MM.1S (cell line): ENCODE data around the gene ASB6.

Source experiments
- DNase-seq: peaks from one replicate; pipeline ENCODE4 v3.0.0-alpha.2; 2015
- H2AFZ ChIP-seq: fragments of 300-600 bp; sonication (generic); 2 replicates; pipeline ENCODE4 v1.6.0; 2016; ENCODE audit warnings: antibody characterized with exemption, low read length
- H3F3A ChIP-seq: fragments of 300-600 bp; sonication (generic); 2 replicates; pipeline ENCODE4 v1.6.1; 2016; ENCODE audit warnings: mild to moderate bottlenecking, antibody characterized with exemption, low read length, moderate library complexity, mixed read lengths; ENCODE audit not compliant: insufficient read depth
- H3K27ac ChIP-seq: fragments of 300-600 bp; sonication (generic); 2 replicates; pipeline ENCODE4 v1.5.1; 2016; ENCODE audit warnings: mild to moderate bottlenecking, low read length
- H3K27me3 ChIP-seq: fragments of 300-600 bp; sonication (generic); replicated peaks from 2 replicates; pipeline ENCODE4 v1.6.0; 2016; ENCODE audit warnings: low read length; ENCODE audit not compliant: insufficient read depth
- H3K36me3 ChIP-seq: fragments of 300-600 bp; sonication (generic); replicated peaks from 2 replicates; pipeline ENCODE4 v1.6.1; 2016; ENCODE audit warnings: mild to moderate bottlenecking, low read length, mixed read lengths; ENCODE audit not compliant: insufficient read depth
- H3K4me1 ChIP-seq: fragments of 300-600 bp; sonication (generic); 2 replicates; pipeline ENCODE4 v1.6.1; 2016; ENCODE audit warnings: low read length, mixed read lengths
- H3K4me2 ChIP-seq: fragments of 300-600 bp; sonication (generic); 2 replicates; pipeline ENCODE4 v1.6.0; 2016; ENCODE audit warnings: low read depth, low read length
- H3K4me3 ChIP-seq: fragments of 300-600 bp; sonication (generic); 2 replicates; pipeline ENCODE4 v1.5.1; 2016; ENCODE audit warnings: low read length, mixed read lengths
- H3K79me2 ChIP-seq: fragments of 300-600 bp; sonication (generic); 2 replicates; pipeline ENCODE4 v1.6.1; 2016; ENCODE audit warnings: mixed run types, low read length, mixed read lengths
- H3K9ac ChIP-seq: fragments of 300-600 bp; sonication (generic); 2 replicates; pipeline ENCODE4 v1.6.1; 2016; ENCODE audit warnings: low read length, mixed read lengths
- H3K9me2 ChIP-seq: fragments of 300-600 bp; sonication (generic); replicated peaks from 2 replicates; pipeline ENCODE4 v1.6.1; 2016; ENCODE audit warnings: mild to moderate bottlenecking, low read length, mixed read lengths; ENCODE audit not compliant: insufficient read depth
- H3K9me3 ChIP-seq: fragments of 300-600 bp; sonication (generic); replicated peaks from 2 replicates; pipeline ENCODE4 v1.6.1; 2016; ENCODE audit warnings: mild to moderate bottlenecking, low read length, mixed read lengths; ENCODE audit not compliant: insufficient read depth
- H4K20me1 ChIP-seq: fragments of 300-600 bp; sonication (generic); 2 replicates; pipeline ENCODE4 v1.6.1; 2016; ENCODE audit warnings: mild to moderate bottlenecking, low read length, moderate library complexity, mixed read lengths; ENCODE audit not compliant: insufficient read depth
- CTCF ChIP-seq: fragments of 300-600 bp; sonication (generic); IDR thresholded peaks from 2 replicates; pipeline ENCODE4 v1.5.1; 2016; ENCODE audit warnings: antibody characterized with exemption, low read length, mixed read lengths
- EZH2 ChIP-seq: fragments of 300-600 bp; sonication (generic); optimal IDR thresholded peaks from 2 replicates; pipeline ENCODE3; 2017; ENCODE audit warnings: low read depth, mild to moderate bottlenecking, antibody characterized with exemption, low read length, mixed read lengths
- EZH2phosphoT487 ChIP-seq: fragments of 300-600 bp; sonication (generic); IDR thresholded peaks from 2 replicates; pipeline ENCODE4 v1.6.1; 2018; ENCODE audit warnings: antibody characterized with exemption, low read length

ASB6 gene

DNA sequence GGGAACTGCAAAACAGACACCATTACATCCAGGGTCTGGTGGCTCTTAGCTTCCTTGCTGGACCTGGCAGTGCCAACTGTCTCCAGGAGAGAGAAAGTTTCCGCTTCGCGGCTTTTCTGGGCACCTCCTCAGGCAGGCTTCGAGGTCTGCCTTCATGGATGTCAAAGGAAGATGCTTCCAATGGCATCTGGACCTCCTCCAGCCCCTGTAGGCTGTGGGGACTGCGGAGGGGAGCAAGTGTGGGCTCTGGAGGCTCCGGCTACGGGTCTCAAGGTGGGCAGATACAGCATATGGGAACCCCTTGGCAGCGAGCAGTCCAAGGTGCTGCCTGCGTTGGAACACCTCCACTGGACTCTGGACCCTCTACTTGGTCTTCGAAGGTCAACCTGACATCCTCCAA, 27.0 kb downstream of the ASB6 start:
- Histone ChIP-seq H3K36me3 (no peaks in the 10 kb centered on the region), H4K20me1 (no peaks in the 10 kb centered on the region), H3K9me3 (no peaks in the 10 kb centered on the region), H3F3A (no peaks in the 10 kb centered on the region), H3K79me2 (no peaks in the 10 kb centered on the region), H2AFZ (no peak overlapping the region), H3K4me2 (no peak overlapping the region), H3K27ac (no peak overlapping the region), H3K4me3 (no peak overlapping the region), H3K9me2 (no peaks in the 10 kb centered on the region), H3K4me1 (no peaks in the 10 kb centered on the region; the same call in 1 of the 2 replicates), H3K9ac (no peak overlapping the region), H3K27me3 (peaks cover 66% of the 10 kb centered on the region)
- no peak for DNase-seq
- TF ChIP-seq EZH2 (no peak), EZH2phosphoT487 (no peak), CTCF (no peak)

DNA sequence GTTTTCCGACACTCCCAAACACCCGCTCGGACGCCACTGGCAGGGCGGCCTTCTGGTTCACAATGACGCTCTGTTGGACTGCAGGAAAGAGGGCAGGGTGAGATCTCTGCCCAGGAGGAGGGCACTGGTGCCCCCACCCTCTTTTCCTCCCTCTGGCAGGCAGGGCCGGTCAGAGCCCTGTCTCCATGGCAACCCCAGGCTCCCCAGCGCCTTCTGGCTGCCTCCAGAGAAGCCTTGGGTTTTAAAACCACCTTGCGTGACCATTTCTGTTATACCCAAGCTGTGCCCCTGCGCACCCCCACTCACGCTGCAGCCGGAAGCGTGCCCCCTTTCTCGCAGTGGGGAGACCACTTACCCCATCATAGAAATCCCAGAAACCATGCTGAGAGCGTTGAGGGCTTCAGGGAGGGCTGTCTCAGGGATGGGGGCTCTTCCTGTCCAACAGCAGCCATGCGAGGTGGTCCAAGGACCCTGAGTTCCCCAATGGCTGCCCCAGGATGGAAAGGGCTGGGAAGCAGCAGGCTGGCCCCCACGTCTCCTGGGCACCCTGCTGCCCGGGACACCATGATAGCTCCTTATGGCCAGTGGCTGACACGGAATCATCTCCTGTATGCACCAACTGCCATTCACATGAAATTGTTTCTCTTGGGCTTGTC, 28.3 kb downstream of the ASB6 start:
- no peaks in the 10 kb centered on the region for H3K9me3 ChIP-seq
- no peaks in the 10 kb centered on the region for H3F3A ChIP-seq
- H3K4me2 ChIP-seq, result no peak overlapping the region
- H4K20me1 ChIP-seq, result no peaks in the 10 kb centered on the region
- no peaks in the 10 kb centered on the region for H3K9me2 ChIP-seq
- no peaks in the 10 kb centered on the region for H3K36me3 ChIP-seq
- H3K4me3 ChIP-seq, result no peak overlapping the region
- no peak overlapping the region for H3K9ac ChIP-seq
- peaks cover 54% of the 10 kb centered on the region for H3K27me3 ChIP-seq
- peaks cover 4% of the 10 kb centered on the region; the same call in 1 of the 2 replicates for H3K4me1 ChIP-seq
- TF ChIP-seq EZH2 (no peak), EZH2phosphoT487 (no peak), CTCF (no peak)
- H3K27ac ChIP-seq, result no peak overlapping the region
- no peak overlapping the region for H2AFZ ChIP-seq
- no peaks in the 10 kb centered on the region for H3K79me2 ChIP-seq
- DNase-seq, result no peak

- peaks cover 49% of the 10 kb centered on the region for H3K27me3 ChIP-seq
- H3K79me2 ChIP-seq, result no peaks in the 10 kb centered on the region
- no peak overlapping the region for H2AFZ ChIP-seq
- H3K4me3 ChIP-seq, result no peak overlapping the region
- TF ChIP-seq CTCF (no peak), EZH2 (no peak), EZH2phosphoT487 (no peak)
- no peaks in the 10 kb centered on the region for H3K36me3 ChIP-seq
- no peaks in the 10 kb centered on the region for H3K9me3 ChIP-seq
- H3K27ac ChIP-seq, result no peak overlapping the region
- no peaks in the 10 kb centered on the region for H3K9me2 ChIP-seq
- no peak overlapping the region for H3K4me2 ChIP-seq
- H4K20me1 ChIP-seq, result no peaks in the 10 kb centered on the region
- peaks cover 4% of the 10 kb centered on the region; the same call in 1 of the 2 replicates for H3K4me1 ChIP-seq
- H3F3A ChIP-seq, result no peaks in the 10 kb centered on the region
- H3K9ac ChIP-seq, result no peak overlapping the region
- no peak for DNase-seq
Measured at GRCh38 chr9:129612815-129613519, 29.0 kb downstream of the ASB6 start.
